Osteocyte (in vitro differentiated cells): ENCODE data around the gene IGFBP3. TPM values are rescaled to one million over a fixed set of nuclear protein-coding genes. Genes with fewer than 3 reads are reported as not detected.

ENCODE experiments used
- DNase-seq: peaks from one replicate; pipeline ENCODE4 v3.0.0; 2021; ENCODE audit warnings: mixed read lengths; ENCODE audit not compliant: unreplicated experiment; ENCODE audit errors: extremely low spot score
- H3K27ac Mint-ChIP-seq: one replicate; pipeline ENCODE4 v1.8.0; 2021; ENCODE audit warnings: mild to moderate bottlenecking, mixed read lengths; ENCODE audit not compliant: unreplicated experiment
- H3K27me3 Mint-ChIP-seq: one replicate; pipeline ENCODE4 v1.8.0; 2021; ENCODE audit warnings: mixed read lengths; ENCODE audit not compliant: unreplicated experiment
- H3K36me3 Mint-ChIP-seq: one replicate; pipeline ENCODE4 v1.8.0; 2021; ENCODE audit warnings: mixed read lengths; ENCODE audit not compliant: unreplicated experiment
- H3K4me1 Mint-ChIP-seq: one replicate; pipeline ENCODE4 v1.8.0; 2021; ENCODE audit warnings: mixed read lengths; ENCODE audit not compliant: unreplicated experiment
- H3K4me3 Mint-ChIP-seq: one replicate; pipeline ENCODE4 v1.8.0; 2021; ENCODE audit warnings: mild to moderate bottlenecking, moderate library complexity, mixed read lengths; ENCODE audit not compliant: unreplicated experiment
- H3K9me3 Mint-ChIP-seq: one replicate; pipeline ENCODE4 v1.8.0; 2021; ENCODE audit warnings: mixed read lengths; ENCODE audit not compliant: unreplicated experiment
- CTCF ChIP-seq: fragments of 200-600 bp; sonication (generic); IDR thresholded peaks from 2 replicates; pipeline ENCODE4 v1.5.0; 2021; ENCODE audit warnings: antibody characterized with exemption, mild to moderate bottlenecking, moderate library complexity
- total RNA-seq: library from RNA; stranded (reverse); gene quantifications from 2 replicates; pipeline ENCODE4 v1.2.1, GENCODE V29; 2021

IGFBP3 gene
- total RNA-seq, 1 donor from 2014 or later: 321 TPM

- Mint-ChIP-seq H3K4me1 (peaks cover 15% of the 10 kb centered on the region), H3K9me3 (peaks cover 16% of the 10 kb centered on the region), H3K27ac (peak overlapping the region; percentile 54), H3K27me3 (no peaks in the 10 kb centered on the region), H3K4me3 (no peak overlapping the region), H3K36me3 (no peaks in the 10 kb centered on the region)
- no peak for DNase-seq
- TF ChIP-seq CTCF: no peak
These were observed 46.5 kb downstream of the IGFBP3 start for GRCh38 chr7:45874408-45875131.

DNA sequence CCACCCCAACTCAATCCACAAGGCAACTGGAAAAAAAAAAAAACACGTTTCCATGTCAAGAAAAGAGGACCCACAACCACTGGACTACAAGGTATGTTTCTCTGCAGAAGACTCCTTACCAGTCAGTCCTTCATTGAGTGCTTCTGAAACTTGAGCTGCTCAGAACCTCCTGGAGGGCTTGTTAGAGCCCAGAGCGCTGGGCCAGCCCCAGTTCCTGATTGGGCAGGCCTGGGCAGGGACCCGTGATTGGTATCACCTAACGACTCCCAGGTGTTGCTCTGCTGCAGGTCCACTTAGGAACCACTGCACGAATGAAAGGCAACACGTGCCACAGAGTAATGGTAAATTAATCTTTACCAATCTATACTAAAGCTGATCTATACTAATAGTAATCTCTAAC is 47.7 kb downstream of the IGFBP3 start:
- no peak overlapping the region for H3K4me3 Mint-ChIP-seq
- peaks cover 18% of the 10 kb centered on the region for H3K4me1 Mint-ChIP-seq
- H3K27me3 Mint-ChIP-seq: no peaks in the 10 kb centered on the region
- no peak overlapping the region for H3K27ac Mint-ChIP-seq
- TF ChIP-seq CTCF: no peak
- no peak for DNase-seq
- H3K36me3 Mint-ChIP-seq: no peaks in the 10 kb centered on the region
- peaks cover 7% of the 10 kb centered on the region for H3K9me3 Mint-ChIP-seq

DNA sequence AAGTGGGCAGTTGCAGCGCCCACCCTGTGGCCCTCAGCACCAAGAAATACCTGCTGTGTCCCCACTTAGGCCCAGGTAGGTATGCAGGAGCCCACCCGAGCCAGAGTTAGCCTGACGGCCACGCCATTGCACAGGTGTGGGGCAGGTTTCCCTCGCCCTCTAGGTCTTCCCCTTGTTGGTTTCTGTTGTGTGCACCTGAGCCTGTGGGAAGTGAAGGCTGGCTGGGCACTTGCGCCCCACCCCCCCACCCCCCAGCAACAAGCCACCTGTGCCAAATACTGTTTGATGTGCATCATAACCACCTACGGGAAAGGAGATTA is 48.1 kb downstream of the IGFBP3 start, which contains the start of gene CCDC201:
Gene CCDC201, minus strand, starts transcription at position 48 of the 320 bp plus-strand sequence. CDS start 75 bp downstream, outside the sequence.
- no peak within 1 kb of the TSS for H3K4me3 Mint-ChIP-seq
- H3K4me1 Mint-ChIP-seq: peaks cover 18% of the 10 kb centered on the region
- peaks cover 4% of the 10 kb centered on the region for H3K9me3 Mint-ChIP-seq
- no peak for DNase-seq
- no peaks in the 10 kb centered on the region for H3K36me3 Mint-ChIP-seq
- no peak within 1 kb of the TSS for H3K27ac Mint-ChIP-seq
- no peak for TF ChIP-seq CTCF
- no peaks in the 10 kb centered on the region for H3K27me3 Mint-ChIP-seq

GRCh38 chr7:45872116-45873034 is 48.7 kb downstream of the IGFBP3 start:
- H3K4me3 Mint-ChIP-seq: no peak overlapping the region
- H3K36me3 Mint-ChIP-seq: no peaks in the 10 kb centered on the region
- H3K27ac Mint-ChIP-seq: no peak overlapping the region
- H3K27me3 Mint-ChIP-seq: no peaks in the 10 kb centered on the region
- H3K4me1 Mint-ChIP-seq: peaks cover 18% of the 10 kb centered on the region
- peak; percentile 56 for TF ChIP-seq CTCF
- H3K9me3 Mint-ChIP-seq: peaks cover 5% of the 10 kb centered on the region
- DNase-seq: no peak

GRCh38 chr7:45869426-45869825 is 51.6 kb downstream of the IGFBP3 start:
- DNase-seq: no peak
- Mint-ChIP-seq H3K4me3 (no peak overlapping the region), H3K27ac (no peak overlapping the region), H3K4me1 (peaks cover 10% of the 10 kb centered on the region), H3K27me3 (no peaks in the 10 kb centered on the region), H3K9me3 (peaks cover 5% of the 10 kb centered on the region), H3K36me3 (no peaks in the 10 kb centered on the region)
- no peak for TF ChIP-seq CTCF
